GM19193 (cell line): ENCODE measurements around the gene MAN1A1.

Experiments used
- POLR2A ChIP-seq: IDR thresholded peaks from 4 replicates; pipeline ENCODE4 v1.6.1; 2011; ENCODE audit not compliant: insufficient read depth, insufficient read length; ENCODE audit errors: extremely low read depth

The MAN1A1 gene

DNA sequence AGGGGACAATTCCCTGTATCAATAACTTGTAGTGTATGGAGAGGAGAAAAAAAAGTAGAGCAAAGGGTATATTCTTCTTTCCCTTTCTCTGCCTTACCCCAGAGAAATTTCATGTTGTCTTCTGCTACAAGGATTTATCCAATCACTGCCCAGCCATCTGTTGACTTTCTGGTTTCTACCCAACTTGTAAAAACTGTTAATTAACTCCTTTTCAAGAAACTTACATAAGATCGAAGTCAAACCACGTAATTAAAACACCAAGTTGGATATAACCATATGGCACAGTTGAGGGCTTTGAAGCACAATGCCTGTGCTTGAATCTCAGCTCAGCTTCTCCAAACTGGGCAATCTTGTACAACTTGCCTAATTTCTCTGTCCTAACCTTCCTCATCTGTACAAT, 99.5 kb downstream of the MAN1A1 start:
- TF ChIP-seq POLR2A = no peak

DNA sequence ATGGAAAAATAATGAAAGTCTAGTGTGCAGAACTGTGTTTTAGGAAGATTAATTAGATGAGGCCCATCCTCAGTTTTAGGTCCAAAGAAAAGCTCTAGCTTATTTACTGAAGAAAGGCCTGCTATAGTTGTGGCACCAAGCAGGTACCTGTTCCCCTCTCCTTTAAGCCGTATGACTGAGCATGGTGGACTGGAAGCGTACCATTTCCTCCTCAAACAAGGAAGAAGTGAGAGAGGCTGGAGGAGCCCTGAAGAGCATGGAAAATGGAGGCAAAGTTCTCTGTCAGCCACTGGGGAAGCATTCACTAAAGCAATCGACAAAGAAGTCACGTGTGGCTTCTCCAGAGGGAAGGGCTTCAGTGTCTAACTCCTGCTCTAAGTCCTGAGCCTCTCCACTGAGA, 100.2 kb downstream of the MAN1A1 start:
- no peak for TF ChIP-seq POLR2A

DNA sequence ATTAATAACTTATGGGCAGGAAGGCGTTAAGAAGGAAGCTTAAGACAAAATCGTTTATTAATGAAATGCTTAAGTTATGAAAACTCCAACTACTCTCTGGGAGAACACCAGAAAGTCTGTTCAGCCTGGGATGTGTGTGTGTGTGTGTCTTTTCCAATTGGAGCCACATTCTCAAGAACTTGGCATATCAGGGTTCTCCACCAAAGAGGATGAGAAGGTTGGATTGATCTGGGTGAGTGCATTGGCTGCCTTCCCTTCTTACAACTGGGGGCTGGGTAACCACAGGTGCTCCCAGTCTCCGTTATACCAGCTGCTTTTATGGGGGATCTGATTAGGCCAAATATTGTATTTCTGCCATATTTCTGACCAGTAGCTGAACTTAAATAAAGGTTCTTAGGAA, 102.1 kb downstream of the MAN1A1 start:
- TF ChIP-seq POLR2A = no peak

DNA sequence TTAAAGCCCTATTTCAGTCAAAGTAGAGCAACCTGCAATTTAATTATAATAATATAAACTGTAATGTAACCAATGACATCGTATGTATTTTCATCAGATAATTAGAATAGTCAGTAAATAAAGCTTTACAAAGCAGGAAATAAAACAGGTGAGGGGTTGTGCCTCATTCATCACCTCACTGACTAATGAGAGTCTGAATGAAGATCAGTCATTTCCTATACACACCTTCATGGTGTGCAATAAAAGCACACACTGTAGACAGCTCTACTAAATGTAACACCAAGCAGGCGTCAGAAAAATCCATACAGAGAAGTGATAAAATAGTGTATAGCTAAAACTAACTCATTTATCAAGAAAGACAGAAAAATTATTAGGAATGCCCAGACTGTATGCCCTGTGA, 105.9 kb downstream of the MAN1A1 start:
- TF ChIP-seq POLR2A = no peak

DNA sequence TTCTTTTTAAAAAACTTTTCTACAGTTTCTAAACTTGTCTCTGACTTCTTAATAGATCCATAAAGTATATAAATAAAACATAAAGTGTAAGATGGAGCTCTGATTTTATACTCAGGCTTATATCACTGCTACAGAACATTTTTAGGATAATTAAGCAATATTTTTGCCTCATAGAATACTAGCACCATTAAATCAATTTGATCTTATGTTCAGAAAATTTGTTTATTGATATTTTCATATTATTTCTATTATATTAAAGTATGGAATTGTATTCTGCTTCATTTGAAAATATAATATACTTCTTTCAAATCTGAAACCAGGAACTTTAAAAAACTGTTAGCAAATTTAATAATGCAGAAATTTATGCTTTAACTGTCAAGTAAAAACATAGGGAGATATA, 106.5 kb downstream of the MAN1A1 start:
- no peak for TF ChIP-seq POLR2A

DNA sequence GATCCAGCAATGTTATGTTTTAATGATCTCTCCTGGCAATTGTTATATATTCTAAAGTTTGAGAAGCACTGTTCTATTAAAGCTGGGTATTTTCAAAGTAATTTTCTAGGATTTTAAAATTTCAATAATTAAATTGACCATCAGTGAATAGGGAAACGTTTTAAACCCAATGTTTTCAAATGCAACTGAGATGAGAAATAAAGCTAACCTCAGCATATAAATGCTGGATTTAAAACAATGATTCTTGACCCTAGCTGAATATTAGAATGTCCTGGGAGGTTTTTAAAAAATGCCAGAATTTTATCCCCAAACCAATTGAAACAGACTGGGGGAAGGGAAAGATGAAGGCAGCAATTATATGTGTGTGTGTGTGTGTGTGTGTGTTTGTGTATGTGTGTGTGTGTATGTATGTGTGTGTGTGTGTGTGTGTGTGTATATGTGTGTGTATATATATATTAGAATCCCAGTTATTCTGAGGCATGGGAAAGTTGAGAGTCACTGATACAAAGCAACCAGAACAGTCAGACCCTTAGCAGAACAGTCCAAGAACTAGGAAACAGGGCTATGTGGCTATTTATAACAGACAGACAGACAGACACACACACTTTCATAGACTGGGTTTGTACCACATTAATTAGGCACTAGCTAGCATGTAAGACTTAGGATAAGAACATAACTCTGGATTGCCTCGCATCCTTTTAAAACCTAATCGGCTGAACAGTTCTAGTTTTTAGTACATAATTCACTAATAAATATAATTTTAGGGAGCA, 107.8 kb downstream of the MAN1A1 start:
- no peak for TF ChIP-seq POLR2A

DNA sequence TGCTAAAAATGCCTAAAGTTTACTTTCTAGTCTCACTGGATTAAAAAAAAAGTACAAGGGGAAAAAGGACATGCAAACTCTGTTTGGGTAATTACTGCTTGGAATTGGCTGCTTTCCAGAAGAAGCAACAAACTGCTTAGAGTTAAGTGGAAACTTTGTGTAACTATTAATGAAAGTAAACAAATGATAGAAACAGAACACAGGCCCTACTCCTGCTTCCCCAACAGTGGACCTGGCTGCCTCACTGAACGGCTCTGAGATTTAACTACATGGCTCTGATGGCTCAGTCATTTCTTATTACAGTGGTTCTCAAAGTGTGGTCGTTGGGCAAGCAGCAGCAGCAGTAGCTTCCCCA, 108.5 kb downstream of the MAN1A1 start:
- no peak for TF ChIP-seq POLR2A

DNA sequence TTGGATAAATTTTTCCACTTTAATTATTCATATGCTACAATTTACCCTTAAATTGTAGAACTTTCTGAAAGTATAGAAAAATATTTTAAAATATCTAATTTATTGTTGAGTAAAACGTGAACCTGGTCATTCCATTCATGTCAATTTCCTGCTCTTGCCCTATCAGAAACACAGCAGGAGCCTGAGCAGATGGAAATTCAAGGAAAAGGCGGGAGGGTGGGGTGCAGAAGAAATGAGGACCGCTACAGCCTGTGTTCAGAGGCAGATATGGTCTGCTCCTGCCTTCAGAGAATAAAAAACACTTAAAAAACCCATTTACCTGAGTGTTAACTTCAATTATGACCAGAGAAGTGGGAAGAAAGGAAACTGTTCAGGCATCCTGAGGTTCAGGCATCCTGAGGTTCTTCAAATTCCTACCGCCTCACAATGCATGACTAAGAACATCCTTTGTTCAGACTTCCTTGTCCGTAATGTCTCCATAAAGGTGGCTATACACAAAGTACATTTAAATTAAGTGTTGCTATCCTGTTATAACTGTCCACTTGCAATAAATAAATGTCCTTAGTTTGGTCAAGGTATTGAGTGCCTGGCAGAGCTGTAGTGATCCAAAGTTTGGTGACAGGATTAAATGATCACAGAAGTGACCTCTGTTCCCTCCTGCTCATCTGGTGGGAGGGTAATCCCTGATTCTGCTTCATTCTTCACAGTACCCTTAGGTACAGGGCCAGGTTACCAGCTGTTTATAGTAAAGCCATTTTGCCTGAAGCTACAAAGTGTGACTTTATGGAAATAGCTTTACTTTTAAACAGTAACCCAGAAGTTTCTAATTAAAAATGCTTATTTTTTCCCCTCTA, 109.1 kb downstream of the MAN1A1 start:
- TF ChIP-seq POLR2A = no peak

DNA sequence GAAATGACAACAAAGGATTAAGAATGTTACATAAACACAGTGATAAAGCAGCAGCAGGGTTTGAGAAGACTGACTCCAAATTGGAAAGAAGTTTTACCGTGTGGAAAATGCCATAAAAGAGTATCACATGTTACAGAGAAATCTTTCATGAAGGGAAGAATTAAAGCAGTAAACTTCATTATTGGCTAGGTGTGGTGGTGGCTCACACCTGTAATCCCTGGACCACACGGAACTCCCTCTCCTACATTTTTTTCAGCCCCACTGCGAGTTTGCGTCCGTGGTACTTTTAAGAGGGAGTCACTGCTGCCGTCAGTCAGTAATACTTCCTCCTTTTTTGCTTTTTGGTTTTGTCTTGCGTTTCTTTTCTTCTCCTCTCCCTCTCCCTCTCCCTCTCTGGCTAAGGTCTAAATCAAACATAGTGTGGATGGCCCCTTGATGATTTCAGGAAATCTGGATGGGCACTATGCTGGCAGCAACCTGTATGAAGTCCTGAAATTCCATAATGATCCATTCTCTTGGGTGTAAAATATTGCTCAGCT, 112.3 kb downstream of the MAN1A1 start:
- TF ChIP-seq POLR2A = no peak

DNA sequence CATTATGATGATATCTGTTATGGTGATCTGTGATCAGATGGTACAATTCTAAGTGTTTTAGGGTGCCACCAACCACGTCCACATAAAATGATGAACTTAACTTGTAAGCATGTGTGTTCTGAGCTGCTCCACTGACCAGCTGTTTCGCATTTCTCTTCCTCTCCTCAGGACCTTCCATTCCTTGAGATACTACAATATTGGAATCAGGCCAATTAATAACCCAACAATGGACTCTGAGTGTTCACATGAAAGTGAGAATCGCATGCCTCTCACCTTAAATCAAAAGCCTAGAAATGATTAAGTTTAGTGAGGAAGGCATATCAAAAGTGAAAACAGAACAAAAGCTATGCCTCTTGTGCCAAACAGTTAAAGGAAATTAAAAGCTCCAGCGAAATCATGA, 114.6 kb downstream of the MAN1A1 start:
- TF ChIP-seq POLR2A = no peak

DNA sequence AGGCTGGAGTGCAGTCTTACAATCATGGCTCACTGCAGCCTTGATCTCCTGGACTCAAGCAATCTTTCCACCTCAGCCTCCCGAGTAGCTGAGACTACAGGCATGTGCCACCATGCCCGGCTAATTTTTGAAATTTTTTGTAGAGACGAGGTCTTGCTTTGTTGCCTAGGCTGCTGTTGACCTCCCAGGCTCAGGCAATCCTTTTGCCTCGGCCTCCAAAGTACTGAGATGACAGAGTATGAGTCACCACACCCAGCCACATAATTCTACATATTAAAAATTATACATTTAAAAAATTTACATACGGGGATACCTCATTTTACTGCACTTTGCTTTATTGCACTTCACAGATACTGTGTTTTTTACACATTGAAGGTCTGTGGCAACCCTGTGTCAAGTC, 115.1 kb downstream of the MAN1A1 start:
- TF ChIP-seq POLR2A = no peak

DNA sequence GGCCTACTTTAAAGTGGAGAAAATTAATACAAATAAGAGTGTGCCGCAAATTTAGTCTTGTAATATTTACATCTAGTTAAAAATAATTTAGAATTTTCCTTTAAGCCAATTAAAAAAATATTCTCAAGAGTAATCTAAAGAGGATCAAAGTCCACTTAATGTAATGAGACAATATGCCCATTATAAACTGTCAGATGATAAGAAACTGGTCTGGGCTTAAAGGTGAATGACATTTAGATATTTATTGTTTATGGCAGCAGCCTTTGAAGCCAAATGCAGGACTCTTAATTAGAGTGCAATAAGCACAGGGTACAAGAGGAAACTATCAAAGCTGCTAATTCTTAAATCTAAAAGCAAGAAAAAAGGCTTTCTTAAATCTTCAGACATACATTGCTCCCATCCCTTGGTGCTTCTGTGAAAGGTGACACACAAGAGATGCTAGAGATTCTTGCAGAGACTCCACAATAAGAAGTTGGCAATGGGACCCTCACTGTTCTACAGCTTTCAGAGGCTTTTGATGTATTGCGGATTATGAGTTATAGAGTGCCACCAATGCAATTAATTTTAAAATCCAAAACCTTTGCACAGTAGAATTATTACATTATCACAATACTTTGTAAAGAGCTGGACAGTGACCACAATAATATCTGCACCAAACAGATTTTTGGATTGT, 116.1 kb downstream of the MAN1A1 start:
- no peak for TF ChIP-seq POLR2A

DNA sequence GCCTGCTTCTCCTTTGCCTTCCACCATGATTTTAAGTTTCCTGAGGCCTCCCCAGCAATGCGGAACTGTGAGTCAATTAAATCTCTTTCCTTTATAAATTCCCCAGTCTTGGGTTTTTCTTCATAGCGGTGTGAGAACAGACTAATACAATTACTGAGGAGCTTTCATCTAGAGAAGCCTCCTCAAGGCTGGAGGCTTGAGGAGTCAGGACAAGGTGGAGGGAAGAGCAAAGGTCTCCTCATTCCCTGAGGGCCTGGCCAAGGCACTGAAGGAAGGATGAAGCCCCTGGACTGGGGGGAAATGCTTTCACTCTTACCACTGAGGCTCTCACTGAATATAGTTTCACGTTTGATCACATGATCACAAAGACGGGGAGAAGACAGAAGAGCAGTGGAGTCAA, 118.2 kb downstream of the MAN1A1 start:
- TF ChIP-seq POLR2A = no peak

DNA sequence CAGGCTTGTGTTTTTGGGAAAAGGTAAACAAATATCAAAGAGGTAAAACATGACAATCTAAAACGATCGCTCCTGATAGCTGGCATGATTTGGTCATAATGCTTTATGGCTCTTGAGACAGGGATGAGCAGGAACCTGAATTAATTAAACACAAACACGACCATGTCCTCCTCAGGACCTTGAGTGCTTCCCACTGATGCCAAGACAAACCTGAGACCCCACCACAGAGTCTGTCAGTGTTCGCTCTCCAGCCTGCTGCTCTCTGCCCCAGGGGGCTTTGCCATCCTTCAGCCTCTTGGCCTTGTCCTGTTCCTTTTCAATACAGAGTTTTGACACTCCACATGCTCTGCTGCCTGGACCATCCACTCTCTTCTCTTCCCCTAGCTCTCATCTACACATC, 119.4 kb downstream of the MAN1A1 start:
- no peak for TF ChIP-seq POLR2A

DNA sequence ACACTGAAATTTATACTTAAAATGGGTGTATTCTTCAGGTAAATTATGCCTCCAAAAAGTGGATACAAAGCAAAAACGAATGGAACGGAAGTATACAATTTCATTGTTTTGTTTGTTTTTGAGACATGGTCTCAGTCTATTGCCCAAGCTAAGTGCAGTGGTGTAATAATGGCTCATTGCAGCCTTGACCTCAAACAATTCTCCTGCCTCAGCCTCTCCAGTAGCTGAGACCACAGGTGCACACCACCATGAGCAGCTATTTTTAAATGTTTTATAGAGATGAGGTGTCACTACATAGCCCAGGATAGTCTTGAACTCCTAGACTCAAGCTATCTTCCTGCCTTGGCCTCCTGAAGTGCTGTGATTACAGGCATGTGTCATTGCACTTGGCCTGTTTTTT, 122.2 kb downstream of the MAN1A1 start:
- no peak for TF ChIP-seq POLR2A
